NT2/D1 (cell line): ENCODE data around the gene HOMER2.

ENCODE experiments used
- DNase-seq: peaks from one replicate; pipeline ENCODE4 v3.0.0-alpha.2; 2011; ENCODE audit warnings: low read depth, low spot score
- H3K27me3 ChIP-seq: 2 replicates; pipeline ENCODE4 v1.6.0; 2011; ENCODE audit warnings: mild to moderate bottlenecking; ENCODE audit not compliant: insufficient read length, insufficient read depth
- H3K36me3 ChIP-seq: 2 replicates; pipeline ENCODE4 v1.6.1; 2011; ENCODE audit warnings: mild to moderate bottlenecking, low read length, mixed read lengths; ENCODE audit not compliant: insufficient read depth, insufficient read length
- H3K4me1 ChIP-seq: 2 replicates; pipeline ENCODE4 v1.5.1; 2011; ENCODE audit not compliant: insufficient read depth, insufficient read length
- H3K4me3 ChIP-seq: 2 replicates; pipeline ENCODE4 v1.5.1; 2011; ENCODE audit warnings: low read depth; ENCODE audit not compliant: insufficient read length
- H3K9ac ChIP-seq: 2 replicates; pipeline ENCODE4 v1.6.0; 2011; ENCODE audit warnings: low read depth; ENCODE audit not compliant: insufficient read length
- H3K9me3 ChIP-seq: 2 replicates; pipeline ENCODE4 v1.5.1; 2011; ENCODE audit warnings: mild to moderate bottlenecking, low read length; ENCODE audit not compliant: insufficient read depth
- SUZ12 ChIP-seq: IDR thresholded peaks from 2 replicates; pipeline ENCODE4 v1.6.1; 2011; ENCODE audit not compliant: insufficient read length, insufficient read depth; ENCODE audit errors: extremely low read depth
- YY1 ChIP-seq: IDR thresholded peaks from 2 replicates; pipeline ENCODE4 v1.6.1; 2011; ENCODE audit not compliant: insufficient read length, insufficient read depth
- ZNF274 ChIP-seq: IDR thresholded peaks from 2 replicates; pipeline ENCODE4 v1.6.1; 2011; ENCODE audit warnings: mild to moderate bottlenecking, low read depth, low read length

Gene HOMER2

GRCh38 chr15:82877825-82878224 is 74.7 kb downstream of the HOMER2 start:
- no peak overlapping the region for H3K4me3 ChIP-seq
- H3K9ac ChIP-seq = no peak overlapping the region
- no peaks in the 10 kb centered on the region for H3K4me1 ChIP-seq
- TF ChIP-seq SUZ12 = no peak
- TF ChIP-seq YY1 = no peak
- TF ChIP-seq ZNF274 = no peak
- H3K36me3 ChIP-seq = peaks cover 2% of the 10 kb centered on the region
- H3K9me3 ChIP-seq = no peaks in the 10 kb centered on the region
- DNase-seq = no peak
- no peaks in the 10 kb centered on the region for H3K27me3 ChIP-seq

- H3K4me3 ChIP-seq = no peak overlapping the region
- H3K36me3 ChIP-seq = peaks cover 2% of the 10 kb centered on the region
- H3K9me3 ChIP-seq = no peaks in the 10 kb centered on the region; the same call in 1 of the 2 replicates
- no peak overlapping the region for H3K9ac ChIP-seq
- no peaks in the 10 kb centered on the region for H3K4me1 ChIP-seq
- H3K27me3 ChIP-seq = no peaks in the 10 kb centered on the region
- TF ChIP-seq ZNF274 (no peak), YY1 (no peak), SUZ12 (no peak)
- no peak for DNase-seq
Measured at GRCh38 chr15:82875411-82876003, 77.0 kb downstream of the HOMER2 start.

- TF ChIP-seq ZNF274 (no peak), YY1 (no peak), SUZ12 (no peak)
- Histone ChIP-seq H3K9me3 (no peaks in the 10 kb centered on the region; the same call in 1 of the 2 replicates), H3K36me3 (peaks cover 2% of the 10 kb centered on the region), H3K4me3 (no peak overlapping the region), H3K4me1 (no peaks in the 10 kb centered on the region), H3K9ac (no peak overlapping the region), H3K27me3 (no peaks in the 10 kb centered on the region)
- DNase-seq = no peak
Measured at GRCh38 chr15:82874961-82875360, 77.6 kb downstream of the HOMER2 start.

GRCh38 chr15:82874267-82874666 is 78.3 kb downstream of the HOMER2 start:
- TF ChIP-seq YY1 = no peak
- no peak for TF ChIP-seq SUZ12
- no peak for TF ChIP-seq ZNF274
- Histone ChIP-seq H3K9me3 (no peaks in the 10 kb centered on the region; the same call in 1 of the 2 replicates), H3K4me1 (no peaks in the 10 kb centered on the region), H3K36me3 (peaks cover 2% of the 10 kb centered on the region), H3K27me3 (no peaks in the 10 kb centered on the region), H3K4me3 (no peak overlapping the region), H3K9ac (no peak overlapping the region)
- no peak for DNase-seq

- peaks cover 2% of the 10 kb centered on the region for H3K36me3 ChIP-seq
- no peak for TF ChIP-seq SUZ12
- TF ChIP-seq ZNF274 = no peak
- no peak for TF ChIP-seq YY1
- H3K4me3 ChIP-seq = no peak overlapping the region
- no peak overlapping the region for H3K9ac ChIP-seq
- H3K4me1 ChIP-seq = no peaks in the 10 kb centered on the region
- no peaks in the 10 kb centered on the region; the same call in 1 of the 2 replicates for H3K9me3 ChIP-seq
- no peak for DNase-seq
- no peaks in the 10 kb centered on the region for H3K27me3 ChIP-seq
Measured at GRCh38 chr15:82873000-82873680, 79.4 kb downstream of the HOMER2 start.

- DNase-seq = no peak
- Histone ChIP-seq H3K4me1 (no peaks in the 10 kb centered on the region), H3K9me3 (peaks cover under 1% of the 10 kb centered on the region; the same call in 1 of the 2 replicates), H3K27me3 (no peaks in the 10 kb centered on the region), H3K9ac (no peak overlapping the region), H3K36me3 (peaks cover 2% of the 10 kb centered on the region), H3K4me3 (no peak overlapping the region)
- TF ChIP-seq ZNF274 = no peak
- no peak for TF ChIP-seq YY1
- no peak for TF ChIP-seq SUZ12
Measured at GRCh38 chr15:82871832-82872484, 80.6 kb downstream of the HOMER2 start.

GRCh38 chr15:82871358-82871757 is 81.2 kb downstream of the HOMER2 start:
- Histone ChIP-seq H3K4me1 (no peaks in the 10 kb centered on the region), H3K9ac (no peak overlapping the region), H3K4me3 (no peak overlapping the region), H3K36me3 (peaks cover 2% of the 10 kb centered on the region), H3K27me3 (no peaks in the 10 kb centered on the region), H3K9me3 (peaks cover 6% of the 10 kb centered on the region; the same call in 1 of the 2 replicates)
- TF ChIP-seq YY1 (no peak), SUZ12 (no peak), ZNF274 (no peak)
- no peak for DNase-seq
